ENCODE results near the gene CYP19A1. TPM values are rescaled to one million over a fixed set of nuclear protein-coding genes. Genes with fewer than 3 reads are reported as not detected.

Gene CYP19A1
- total and polyA plus RNA-seq, 2 of the 8 experiments (the other 6 are each of a cell fraction or from before 2014, with no cell fraction given): not detected

DNA sequence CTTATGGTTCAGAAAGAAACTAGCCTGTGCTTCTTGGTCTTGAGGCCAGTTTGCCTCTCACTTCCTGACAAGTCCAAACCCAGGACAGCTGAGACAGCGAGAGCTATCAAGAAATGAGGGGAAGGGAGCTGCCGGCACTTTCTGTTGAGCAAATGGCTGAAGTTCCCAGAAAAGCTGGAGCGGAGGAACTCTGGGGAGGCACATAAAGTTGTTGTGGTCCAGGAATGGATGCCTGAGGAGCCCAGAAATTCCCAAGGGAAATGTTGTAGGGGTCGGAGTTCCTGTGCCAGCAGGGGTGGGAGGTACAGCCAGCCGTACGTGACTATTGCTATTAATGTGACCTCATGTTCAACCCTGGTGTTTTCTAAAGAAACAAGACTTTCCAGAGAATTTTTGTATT lies 144.9 kb downstream of the CYP19A1 start:
- Histone ChIP-seq H2AFZ (ENCODE audit: low read length) (no peak overlapping the region), H2BK5ac (ENCODE audit: low read depth, low read length) (no peak overlapping the region), H3K9ac (replicated peaks in 1 of 4; ENCODE audit: extremely low read depth in 1 of 4, low read depth in 3 of 4, low read length in 3 of 4) (no peak overlapping the region), H3K56ac (replicated peaks; ENCODE audit: insufficient read length, low read depth, low read length) (no peak overlapping the region), H2BK120ac (replicated peaks; ENCODE audit: low read depth, low read length) (no peak overlapping the region), H2AK5ac (ENCODE audit: low read depth, low read length) (no peak overlapping the region), H4K8ac (ENCODE audit: extremely low read depth, insufficient read depth, low read length) (no peak overlapping the region), H3K23ac (ENCODE audit: insufficient read length) (no peak overlapping the region), H3K4me1 (replicated peaks in 1 of 4; ENCODE audit: control insufficient read depth in 3 of 4, insufficient read depth in 4 of 4, low read length in 3 of 4) (no peaks in the 10 kb centered on the region), H2BK15ac (ENCODE audit: low read length) (no peak overlapping the region), H4K20me1 (replicated peaks in 1 of 2; ENCODE audit: control insufficient read depth in 1 of 2, insufficient read depth in 2 of 2, low read length in 2 of 2) (no peaks in the 10 kb centered on the region), H3K79me2 (ENCODE audit: control insufficient read depth in 1 of 2, insufficient read depth in 2 of 2, low read length in 2 of 2) (no peaks in the 10 kb centered on the region), H3K4me3 (ENCODE audit: extremely low read depth in 1 of 4, insufficient read depth in 2 of 4, low read depth in 3 of 4, low read length in 4 of 4) (no peak overlapping the region), H3K14ac (ENCODE audit: insufficient read length) (no peak overlapping the region), H2BK12ac (ENCODE audit: low read depth, low read length) (no peak overlapping the region), H3K27me3 (replicated peaks in 1 of 4; ENCODE audit: control insufficient read depth in 3 of 4, extremely low read depth in 1 of 4, insufficient read depth in 3 of 4, low read length in 3 of 4) (no peaks in the 10 kb centered on the region), H3K36me3 (ENCODE audit: control insufficient read depth in 2 of 4, insufficient read depth in 4 of 4, low read length in 3 of 4) (no peaks in the 10 kb centered on the region), H3K23me2 (ENCODE audit: low read depth, low read length) (no peaks in the 10 kb centered on the region), H3K4ac (replicated peaks; ENCODE audit: insufficient read length, low read depth, low read length) (no peak overlapping the region), H3K27ac (ENCODE audit: low read depth, low read length) (no peak overlapping the region), H4K5ac (ENCODE audit: insufficient read length, low read depth, low read length) (no peak overlapping the region), H2BK20ac (ENCODE audit: low read length) (no peak overlapping the region), H3K18ac (ENCODE audit: extremely low read depth, low read length) (no peak overlapping the region), H4K91ac (replicated peaks; ENCODE audit: insufficient read length, low read length) (no peak overlapping the region), H3K79me1 (ENCODE audit: low read depth, low read length) (no peaks in the 10 kb centered on the region; the same call in 1 of the 2 replicates), H3K4me2 (ENCODE audit: insufficient read depth in 1 of 2, low read depth in 2 of 2, low read length in 2 of 2) (no peak overlapping the region), H3K9me3 (ENCODE audit: insufficient read depth in 2 of 2, low read depth in 1 of 2, low read length in 1 of 2) (no peaks in the 10 kb centered on the region)
- no peak for DNase-seq (ENCODE audit: low read depth in 1 of 2, low spot score in 2 of 2)
- 83% methylated on average over 6 of the region's 6 CpGs; no CpG with 5 or more reads in 1 of the 2 experiments for WGBS, 2 experiments (ENCODE audit: extremely low coverage in 1 of 2, insufficient coverage in 1 of 2, insufficient read length in 1 of 2, insufficient replicate concordance in 2 of 2, low coverage in 1 of 2, low lambda C conversion rate in 2 of 2, missing lambda C conversion rate in 1 of 2)
- CTCF ChIA-PET (ENCODE audit: partially characterized antibody): interaction anchor here (0.8 to 4.5 kb wide), 31 partner anchors 9 to 208 kb away, joined by 3 to 91 read pairs (median 6); no protein-coding TSS in a partner anchor
- TF ChIP-seq KDM1A (IDR thresholded peaks at IDR 0.05; ENCODE audit: borderline replicate concordance, low read length): no peak
- FAIRE-seq: no peak
- POLR2A ChIA-PET (ENCODE audit: partially characterized antibody): no interaction called here
